Thyroid gland (tissue), 4 donors: ENCODE results near the gene TRAK2.

Source experiments
- POLR2A ChIP-seq, 2 donors: fragments of 450-650 bp; IDR thresholded peaks; one replicate each; pipeline ENCODE4 v1.6.1; 2017; ENCODE audit warnings: antibody characterized with exemption in 2 of 2, mild to moderate bottlenecking in 2 of 2, moderate library complexity in 1 of 2
- TF ChIP-seq, protein P1 (sequence below), 6 experiments: fragments of 200-600 bp in 3 of 6; fragments of 450-650 bp in 3 of 6; sonication (generic) in 3 of 6; IDR thresholded peaks; one replicate each; pipeline ENCODE4 v1.5.1; 2016 to 2019; ENCODE audit warnings: antibody characterized with exemption in 6 of 6, mild to moderate bottlenecking in 2 of 6, inconsistent platforms in 1 of 6, moderate library complexity in 1 of 6

DNA sequence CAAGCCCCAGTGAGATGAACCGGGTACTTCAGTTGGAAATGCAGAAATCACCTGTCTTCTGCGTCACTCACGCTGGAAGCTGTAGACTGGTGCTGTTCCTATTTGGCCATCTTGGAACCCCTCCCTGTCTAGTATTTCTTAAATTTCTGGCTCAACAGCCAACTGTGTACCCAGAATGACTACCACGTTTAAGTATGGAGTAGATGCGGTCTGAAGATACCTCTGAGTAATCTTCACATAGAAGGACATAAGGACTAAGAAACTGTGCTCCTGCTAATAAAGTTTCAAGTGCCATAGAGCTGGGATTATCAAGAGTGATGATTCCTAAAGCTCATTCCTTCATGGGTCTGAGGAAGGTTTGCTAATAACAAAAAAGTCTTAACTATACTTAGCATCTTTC lies 20.4 kb downstream of the TRAK2 start:
- TF ChIP-seq, protein P1, sequence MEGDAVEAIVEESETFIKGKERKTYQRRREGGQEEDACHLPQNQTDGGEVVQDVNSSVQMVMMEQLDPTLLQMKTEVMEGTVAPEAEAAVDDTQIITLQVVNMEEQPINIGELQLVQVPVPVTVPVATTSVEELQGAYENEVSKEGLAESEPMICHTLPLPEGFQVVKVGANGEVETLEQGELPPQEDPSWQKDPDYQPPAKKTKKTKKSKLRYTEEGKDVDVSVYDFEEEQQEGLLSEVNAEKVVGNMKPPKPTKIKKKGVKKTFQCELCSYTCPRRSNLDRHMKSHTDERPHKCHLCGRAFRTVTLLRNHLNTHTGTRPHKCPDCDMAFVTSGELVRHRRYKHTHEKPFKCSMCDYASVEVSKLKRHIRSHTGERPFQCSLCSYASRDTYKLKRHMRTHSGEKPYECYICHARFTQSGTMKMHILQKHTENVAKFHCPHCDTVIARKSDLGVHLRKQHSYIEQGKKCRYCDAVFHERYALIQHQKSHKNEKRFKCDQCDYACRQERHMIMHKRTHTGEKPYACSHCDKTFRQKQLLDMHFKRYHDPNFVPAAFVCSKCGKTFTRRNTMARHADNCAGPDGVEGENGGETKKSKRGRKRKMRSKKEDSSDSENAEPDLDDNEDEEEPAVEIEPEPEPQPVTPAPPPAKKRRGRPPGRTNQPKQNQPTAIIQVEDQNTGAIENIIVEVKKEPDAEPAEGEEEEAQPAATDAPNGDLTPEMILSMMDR (IDR thresholded peaks at IDR 0.05): no peak
- no peak for TF ChIP-seq POLR2A (IDR thresholded peaks at IDR 0.05)
